ENCODE data around the gene QKI. TPM values are rescaled to one million over a fixed set of nuclear protein-coding genes. Genes with fewer than 3 reads are reported as not detected.

Gene QKI
- total and polyA plus RNA-seq, 3 donors from 2014 or later: 148 to 366 (median 315) TPM

GRCh38 chr6:163531122-163531521 lies 116.6 kb downstream of the QKI start:
- H3K9me3 ChIP-seq: no peaks in the 10 kb centered on the region
- no peak for DNase-seq
- H3K27me3 ChIP-seq: no peaks in the 10 kb centered on the region
- H3K27ac ChIP-seq: no peak overlapping the region
- H3K4me3 ChIP-seq: no peak overlapping the region
- TF ChIP-seq POLR2A (IDR thresholded peaks at IDR 0.05) (no peak), CTCF (IDR thresholded peaks at IDR 0.05) (no peak)
- intact Hi-C loops (cut with DNase I; ENCODE audit: low total_unique reads): no loop called here
- peaks cover 50% of the 10 kb centered on the region for H3K4me1 ChIP-seq
- WGBS, 2 donors: 39 to 42% methylated on average over 2 of the region's 2 CpGs
- no peaks in the 10 kb centered on the region for H3K36me3 ChIP-seq (ENCODE audit: low read depth, missing control alignments)

- Histone ChIP-seq H3K4me3 (no peak overlapping the region), H3K4me1 (peaks cover 50% of the 10 kb centered on the region), H3K36me3 (ENCODE audit: low read depth, missing control alignments) (no peaks in the 10 kb centered on the region), H3K9me3 (no peaks in the 10 kb centered on the region), H3K27me3 (no peaks in the 10 kb centered on the region), H3K27ac (no peak overlapping the region)
- no peak for DNase-seq
- 51 to 52% methylated on average over 5 of the region's 5 CpGs for WGBS, 2 donors
- TF ChIP-seq CTCF (IDR thresholded peaks at IDR 0.05): no peak
- TF ChIP-seq POLR2A (IDR thresholded peaks at IDR 0.05): no peak
- intact Hi-C loops (cut with DNase I; ENCODE audit: low total_unique reads): no loop called here
Observed at GRCh38 chr6:163532526-163533078, 118.1 kb downstream of the QKI start.

- Histone ChIP-seq H3K4me3 (no peak overlapping the region), H3K9me3 (no peaks in the 10 kb centered on the region), H3K27me3 (no peaks in the 10 kb centered on the region), H3K27ac (no peak overlapping the region), H3K4me1 (peaks cover 46% of the 10 kb centered on the region), H3K36me3 (ENCODE audit: low read depth, missing control alignments) (no peaks in the 10 kb centered on the region)
- no peak for DNase-seq
- intact Hi-C loops (cut with DNase I; ENCODE audit: low total_unique reads): no loop called here
- no peak for TF ChIP-seq CTCF (IDR thresholded peaks at IDR 0.05)
- TF ChIP-seq POLR2A (IDR thresholded peaks at IDR 0.05): no peak
- 36 to 44% methylated on average over 2 of the region's 2 CpGs for WGBS, 2 donors
Observed at GRCh38 chr6:163533443-163533842, 118.9 kb downstream of the QKI start.

- H3K36me3 ChIP-seq (ENCODE audit: low read depth, missing control alignments): no peaks in the 10 kb centered on the region
- DNase-seq: no peak
- no peak overlapping the region for H3K27ac ChIP-seq
- H3K4me3 ChIP-seq: no peak overlapping the region
- intact Hi-C loops (cut with DNase I; ENCODE audit: low total_unique reads): no loop called here
- peaks cover 22% of the 10 kb centered on the region for H3K4me1 ChIP-seq
- no peaks in the 10 kb centered on the region for H3K27me3 ChIP-seq
- 93 to 95% methylated on average over 3 of the region's 3 CpGs for WGBS, 2 donors
- no peak for TF ChIP-seq POLR2A (IDR thresholded peaks at IDR 0.05)
- no peak for TF ChIP-seq CTCF (IDR thresholded peaks at IDR 0.05)
- no peaks in the 10 kb centered on the region for H3K9me3 ChIP-seq
Observed at GRCh38 chr6:163536770-163537169, 122.3 kb downstream of the QKI start.

GRCh38 chr6:163538331-163538730 lies 123.8 kb downstream of the QKI start:
- H3K9me3 ChIP-seq: no peaks in the 10 kb centered on the region
- TF ChIP-seq POLR2A (IDR thresholded peaks at IDR 0.05) (no peak), CTCF (IDR thresholded peaks at IDR 0.05) (no peak)
- 77 to 82% methylated on average over 5 of the region's 5 CpGs for WGBS, 2 donors
- DNase-seq: no peak
- H3K4me3 ChIP-seq: no peak overlapping the region
- H3K27ac ChIP-seq: no peak overlapping the region
- no peaks in the 10 kb centered on the region for H3K36me3 ChIP-seq (ENCODE audit: low read depth, missing control alignments)
- intact Hi-C loops (cut with DNase I; ENCODE audit: low total_unique reads): no loop called here
- H3K4me1 ChIP-seq: peaks cover 9% of the 10 kb centered on the region
- H3K27me3 ChIP-seq: no peaks in the 10 kb centered on the region
